ENCODE results near the gene TENM4.

TENM4 gene

GRCh38 chr11:78710417-78710816 lies 730.4 kb downstream of the TENM4 start:
- intact Hi-C loops (cut with DNase I; ENCODE audit: low total_unique reads), result no loop called here
- no peaks in the 10 kb centered on the region for H3K36me3 ChIP-seq
- H3K27ac ChIP-seq, result no peak overlapping the region
- H3K9me3 ChIP-seq, result no peaks in the 10 kb centered on the region
- no peaks in the 10 kb centered on the region for H3K4me1 ChIP-seq
- no peak overlapping the region for H3K4me3 ChIP-seq
- TF ChIP-seq, protein P1, sequence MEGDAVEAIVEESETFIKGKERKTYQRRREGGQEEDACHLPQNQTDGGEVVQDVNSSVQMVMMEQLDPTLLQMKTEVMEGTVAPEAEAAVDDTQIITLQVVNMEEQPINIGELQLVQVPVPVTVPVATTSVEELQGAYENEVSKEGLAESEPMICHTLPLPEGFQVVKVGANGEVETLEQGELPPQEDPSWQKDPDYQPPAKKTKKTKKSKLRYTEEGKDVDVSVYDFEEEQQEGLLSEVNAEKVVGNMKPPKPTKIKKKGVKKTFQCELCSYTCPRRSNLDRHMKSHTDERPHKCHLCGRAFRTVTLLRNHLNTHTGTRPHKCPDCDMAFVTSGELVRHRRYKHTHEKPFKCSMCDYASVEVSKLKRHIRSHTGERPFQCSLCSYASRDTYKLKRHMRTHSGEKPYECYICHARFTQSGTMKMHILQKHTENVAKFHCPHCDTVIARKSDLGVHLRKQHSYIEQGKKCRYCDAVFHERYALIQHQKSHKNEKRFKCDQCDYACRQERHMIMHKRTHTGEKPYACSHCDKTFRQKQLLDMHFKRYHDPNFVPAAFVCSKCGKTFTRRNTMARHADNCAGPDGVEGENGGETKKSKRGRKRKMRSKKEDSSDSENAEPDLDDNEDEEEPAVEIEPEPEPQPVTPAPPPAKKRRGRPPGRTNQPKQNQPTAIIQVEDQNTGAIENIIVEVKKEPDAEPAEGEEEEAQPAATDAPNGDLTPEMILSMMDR (IDR thresholded peaks at IDR 0.05), result no peak
- no peaks in the 10 kb centered on the region for H3K27me3 ChIP-seq
- no peak for DNase-seq

- intact Hi-C loops (cut with DNase I; ENCODE audit: low total_unique reads), result no loop called here
- TF ChIP-seq, protein P1 (IDR thresholded peaks at IDR 0.05), result no peak
- Histone ChIP-seq H3K36me3 (no peaks in the 10 kb centered on the region), H3K4me3 (no peak overlapping the region), H3K27ac (no peak overlapping the region), H3K4me1 (no peaks in the 10 kb centered on the region), H3K9me3 (no peaks in the 10 kb centered on the region), H3K27me3 (no peaks in the 10 kb centered on the region)
- DNase-seq, result no peak
Observed at GRCh38 chr11:78708388-78708787, 732.4 kb downstream of the TENM4 start.

DNA sequence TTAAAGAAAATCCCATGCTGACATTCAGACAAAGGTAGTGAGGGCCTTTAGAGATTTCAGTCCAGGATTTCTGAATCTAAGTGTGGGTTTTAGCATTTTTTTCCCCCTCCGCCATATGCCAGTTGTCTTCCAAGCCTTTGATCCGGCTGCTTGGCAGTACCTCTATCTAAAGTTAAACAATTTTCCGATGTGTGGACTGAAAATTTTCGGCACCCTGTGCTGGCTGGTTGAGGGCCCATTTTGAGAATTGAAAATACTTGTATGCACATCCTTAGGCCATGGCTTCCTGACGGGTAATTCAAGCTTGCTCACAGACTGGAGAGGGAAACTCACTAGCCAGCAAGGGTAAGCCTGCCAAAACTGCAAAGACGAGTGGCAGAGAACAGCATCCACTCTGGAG lies 734.3 kb downstream of the TENM4 start:
- DNase-seq, result no peak
- no peaks in the 10 kb centered on the region for H3K27me3 ChIP-seq
- H3K27ac ChIP-seq, result no peak overlapping the region
- H3K4me3 ChIP-seq, result no peak overlapping the region
- H3K4me1 ChIP-seq, result no peaks in the 10 kb centered on the region
- no peaks in the 10 kb centered on the region for H3K9me3 ChIP-seq
- TF ChIP-seq, protein P1 (IDR thresholded peaks at IDR 0.05), result no peak
- H3K36me3 ChIP-seq, result peaks cover 0 to 5% (median 0%) of the 10 kb centered on the region in 3 donors
- intact Hi-C loops (cut with DNase I; ENCODE audit: low total_unique reads), result no loop called here

DNA sequence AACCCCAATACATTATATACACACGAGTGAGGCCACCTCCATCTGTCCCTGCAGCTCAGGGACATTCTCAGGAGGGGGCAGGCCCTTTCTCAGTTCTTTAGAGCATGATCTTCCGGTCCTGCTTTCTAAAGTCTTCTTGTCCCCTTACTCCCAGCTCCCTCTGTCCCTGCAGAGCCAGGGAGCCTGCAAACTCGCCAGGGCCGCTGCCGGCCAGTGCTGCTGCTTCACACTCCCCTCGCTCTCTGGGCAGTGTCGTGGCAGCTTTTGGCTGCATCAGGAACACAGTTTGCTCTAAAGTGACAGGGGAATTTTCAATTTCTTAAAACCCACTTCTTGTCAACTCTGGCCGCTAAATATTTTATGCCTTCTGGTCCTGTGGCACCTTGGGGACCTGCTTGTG lies 736.0 kb downstream of the TENM4 start:
- Histone ChIP-seq H3K36me3 (peaks cover 0 to 5% (median 0%) of the 10 kb centered on the region in 3 donors), H3K4me1 (peaks cover 0 to under 1% (median 0%) of the 10 kb centered on the region in 4 donors), H3K27ac (no peak overlapping the region), H3K9me3 (no peaks in the 10 kb centered on the region), H3K4me3 (no peak overlapping the region), H3K27me3 (no peaks in the 10 kb centered on the region)
- intact Hi-C loops (cut with DNase I; ENCODE audit: low total_unique reads), result no loop called here
- DNase-seq, result no peak
- TF ChIP-seq, protein P1 (IDR thresholded peaks at IDR 0.05), result no peak

- Histone ChIP-seq H3K36me3 (peaks cover 0 to 5% (median 0%) of the 10 kb centered on the region in 3 donors), H3K4me1 (peaks cover 0 to 45% (median 11%) of the 10 kb centered on the region in 4 donors), H3K4me3 (no peak overlapping the region), H3K9me3 (no peaks in the 10 kb centered on the region), H3K27ac (peak overlapping the region in 1 of 2 donors; percentile 60), H3K27me3 (no peaks in the 10 kb centered on the region)
- TF ChIP-seq, protein P1 (IDR thresholded peaks at IDR 0.05), result no peak
- no peak for DNase-seq
- intact Hi-C loops (cut with DNase I; ENCODE audit: low total_unique reads), result no loop called here
Observed at GRCh38 chr11:78699609-78700135, 741.2 kb downstream of the TENM4 start.

DNA sequence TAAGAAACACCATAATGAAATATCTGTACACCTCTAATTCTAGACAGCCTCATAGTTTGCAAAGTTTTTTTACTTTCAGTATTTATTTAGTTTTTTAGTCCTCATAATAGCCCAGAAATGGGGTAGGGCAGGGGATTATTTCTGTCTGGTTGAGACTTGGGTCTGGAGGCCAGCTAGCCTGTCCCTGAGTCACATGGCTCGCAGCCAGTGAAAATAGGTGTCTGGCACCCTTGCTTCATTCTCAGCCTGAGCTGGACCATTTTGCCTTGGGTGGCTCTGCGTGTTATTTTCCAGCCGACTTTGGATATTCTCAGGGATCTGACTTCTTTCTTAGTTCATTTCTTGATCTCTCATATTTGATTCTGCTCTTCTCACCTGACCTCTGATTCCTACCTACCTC lies 742.2 kb downstream of the TENM4 start:
- intact Hi-C loops (cut with DNase I; ENCODE audit: low total_unique reads), result no loop called here
- TF ChIP-seq, protein P1 (IDR thresholded peaks at IDR 0.05), result no peak
- peak; percentile 78 to 94 for DNase-seq

More for the DNA sequence above, 742.2 kb downstream of the TENM4 start:
- H3K27me3 ChIP-seq, result no peaks in the 10 kb centered on the region
- peaks cover 0 to 51% (median 11%) of the 10 kb centered on the region in 4 donors for H3K4me1 ChIP-seq
- no peaks in the 10 kb centered on the region for H3K9me3 ChIP-seq
- peak overlapping the region; percentile 55 to 60 for H3K27ac ChIP-seq
- H3K4me3 ChIP-seq, result no peak overlapping the region
- H3K36me3 ChIP-seq, result peaks cover 0 to 5% (median 0%) of the 10 kb centered on the region in 3 donors
